Spleen (tissue), 7 donors: Measurements from ENCODE around the gene SNX8.

Experiments used
- POLR2AphosphoS5 ChIP-seq, 3 donors: sonication (generic); formaldehyde crosslinking; IDR thresholded peaks; one replicate each; pipeline ENCODE4 v1.5.1; 2017; ENCODE audit warnings: antibody characterized with exemption in 3 of 3
- TF ChIP-seq, protein P1 (sequence below), 11 experiments: fragments of 200-600 bp in 7 of 11; fragments of 450-650 bp in 4 of 11; sonication (generic) in 4 of 11; IDR thresholded peaks in 8 of 11; conservative IDR thresholded peaks in 3 of 11; 1 replicate in 7 of 11; 2 replicates in 4 of 11; pipeline versions ENCODE4 v1.4.0 to v1.8.0; 2016 to 2021; ENCODE audit warnings: antibody characterized with exemption in 11 of 11, inconsistent platforms in 4 of 11, mild to moderate bottlenecking in 1 of 11
- donor health status: DM: no; HTN: no; CAD: no; lungs with moderate emphysema.
- donor health status: DM: no; HTN: no; CAD: no.
- donor health status: DM: no; HTN: no; CAD: no.

DNA sequence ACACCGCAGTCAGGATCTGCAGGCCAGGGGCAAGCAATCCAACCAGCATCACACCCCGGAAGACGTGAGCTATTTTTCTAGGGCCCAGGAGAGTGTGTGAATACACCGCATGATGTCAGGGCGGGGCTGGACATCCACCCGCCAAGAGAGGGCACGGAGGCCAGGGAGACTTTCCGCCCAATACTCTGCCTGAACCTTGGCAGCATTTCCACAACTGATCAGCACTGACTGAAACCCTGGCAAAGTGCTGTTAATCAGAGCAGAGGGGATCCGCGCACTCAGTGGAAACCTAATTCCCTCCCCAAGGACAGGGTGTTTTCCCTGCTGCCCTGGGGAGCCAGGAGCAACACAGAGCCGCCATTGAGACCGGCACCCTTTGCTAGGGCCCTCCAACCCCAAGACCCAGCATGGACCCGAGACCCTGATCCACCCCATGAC, 89.7 kb downstream of the SNX8 start:
- TF ChIP-seq, protein P1, sequence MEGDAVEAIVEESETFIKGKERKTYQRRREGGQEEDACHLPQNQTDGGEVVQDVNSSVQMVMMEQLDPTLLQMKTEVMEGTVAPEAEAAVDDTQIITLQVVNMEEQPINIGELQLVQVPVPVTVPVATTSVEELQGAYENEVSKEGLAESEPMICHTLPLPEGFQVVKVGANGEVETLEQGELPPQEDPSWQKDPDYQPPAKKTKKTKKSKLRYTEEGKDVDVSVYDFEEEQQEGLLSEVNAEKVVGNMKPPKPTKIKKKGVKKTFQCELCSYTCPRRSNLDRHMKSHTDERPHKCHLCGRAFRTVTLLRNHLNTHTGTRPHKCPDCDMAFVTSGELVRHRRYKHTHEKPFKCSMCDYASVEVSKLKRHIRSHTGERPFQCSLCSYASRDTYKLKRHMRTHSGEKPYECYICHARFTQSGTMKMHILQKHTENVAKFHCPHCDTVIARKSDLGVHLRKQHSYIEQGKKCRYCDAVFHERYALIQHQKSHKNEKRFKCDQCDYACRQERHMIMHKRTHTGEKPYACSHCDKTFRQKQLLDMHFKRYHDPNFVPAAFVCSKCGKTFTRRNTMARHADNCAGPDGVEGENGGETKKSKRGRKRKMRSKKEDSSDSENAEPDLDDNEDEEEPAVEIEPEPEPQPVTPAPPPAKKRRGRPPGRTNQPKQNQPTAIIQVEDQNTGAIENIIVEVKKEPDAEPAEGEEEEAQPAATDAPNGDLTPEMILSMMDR (IDR thresholded peaks at IDR 0.05 in 8 of 11, conservative IDR thresholded peaks at IDR 0.05 in 3 of 11) = no peak
- peak in 1 of 3 donors; percentile 56 for TF ChIP-seq POLR2AphosphoS5 (IDR thresholded peaks at IDR 0.05)
